Gastroesophageal sphincter (tissue), 3 donors: ENCODE measurements around the gene TMEM39A.

ENCODE experiments used
- EP300 ChIP-seq: sonication (generic); formaldehyde crosslinking; IDR thresholded peaks from one replicate; pipeline ENCODE4 v1.6.1; 2017; ENCODE audit warnings: antibody characterized with exemption, mild to moderate bottlenecking
- POLR2A ChIP-seq, 2 donors: fragments of 450-650 bp; IDR thresholded peaks; one replicate each; pipeline ENCODE4 v1.6.1; 2017; ENCODE audit warnings: antibody characterized with exemption in 2 of 2, mild to moderate bottlenecking in 2 of 2, moderate library complexity in 1 of 2
- POLR2AphosphoS5 ChIP-seq: sonication (generic); formaldehyde crosslinking; IDR thresholded peaks from one replicate; pipeline ENCODE4 v1.6.1; 2017; ENCODE audit warnings: antibody characterized with exemption
- TF ChIP-seq, protein P1 (sequence below), 4 experiments: fragments of 200-600 bp in 2 of 4; fragments of 450-650 bp in 2 of 4; sonication (generic) in 1 of 4; IDR thresholded peaks; one replicate each; pipeline ENCODE4 v1.5.1; 2017 to 2019; ENCODE audit warnings: antibody characterized with exemption in 4 of 4, mild to moderate bottlenecking in 2 of 4, moderate library complexity in 2 of 4

DNA sequence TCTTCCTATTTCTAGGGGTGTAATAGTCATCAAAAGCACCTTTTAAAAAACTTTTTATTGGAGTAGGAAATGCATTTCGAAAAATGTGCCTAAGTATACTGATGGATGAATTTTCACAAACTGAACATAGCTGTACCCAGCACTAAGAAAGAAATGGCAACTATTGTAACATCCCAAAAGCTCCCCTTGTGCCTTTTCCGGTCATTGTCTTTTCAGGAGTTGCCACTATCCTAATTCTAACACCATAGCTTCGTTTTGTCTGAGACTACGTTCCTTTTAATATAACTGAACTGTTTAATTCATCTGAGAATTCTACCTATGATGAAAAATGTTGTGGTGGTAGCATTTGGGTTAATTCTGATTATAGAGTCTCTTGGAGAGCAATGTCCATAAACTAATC, 36.9 kb upstream of the TMEM39A start:
- TF ChIP-seq, protein P1, sequence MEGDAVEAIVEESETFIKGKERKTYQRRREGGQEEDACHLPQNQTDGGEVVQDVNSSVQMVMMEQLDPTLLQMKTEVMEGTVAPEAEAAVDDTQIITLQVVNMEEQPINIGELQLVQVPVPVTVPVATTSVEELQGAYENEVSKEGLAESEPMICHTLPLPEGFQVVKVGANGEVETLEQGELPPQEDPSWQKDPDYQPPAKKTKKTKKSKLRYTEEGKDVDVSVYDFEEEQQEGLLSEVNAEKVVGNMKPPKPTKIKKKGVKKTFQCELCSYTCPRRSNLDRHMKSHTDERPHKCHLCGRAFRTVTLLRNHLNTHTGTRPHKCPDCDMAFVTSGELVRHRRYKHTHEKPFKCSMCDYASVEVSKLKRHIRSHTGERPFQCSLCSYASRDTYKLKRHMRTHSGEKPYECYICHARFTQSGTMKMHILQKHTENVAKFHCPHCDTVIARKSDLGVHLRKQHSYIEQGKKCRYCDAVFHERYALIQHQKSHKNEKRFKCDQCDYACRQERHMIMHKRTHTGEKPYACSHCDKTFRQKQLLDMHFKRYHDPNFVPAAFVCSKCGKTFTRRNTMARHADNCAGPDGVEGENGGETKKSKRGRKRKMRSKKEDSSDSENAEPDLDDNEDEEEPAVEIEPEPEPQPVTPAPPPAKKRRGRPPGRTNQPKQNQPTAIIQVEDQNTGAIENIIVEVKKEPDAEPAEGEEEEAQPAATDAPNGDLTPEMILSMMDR (IDR thresholded peaks at IDR 0.05), result no peak
- TF ChIP-seq POLR2AphosphoS5, result no peak
- no peak for TF ChIP-seq POLR2A (IDR thresholded peaks at IDR 0.05)
- no peak for TF ChIP-seq EP300
